H7 (cell line): ENCODE measurements around the gene SPOCK1. TPM values are rescaled to one million over a fixed set of nuclear protein-coding genes. Genes with fewer than 3 reads are reported as not detected.

Source experiments
- DNase-seq: peaks from one replicate; pipeline ENCODE4 v3.0.0; 2012
- H3K27me3 ChIP-seq: 2 replicates; pipeline ENCODE4 v1.6.0; 2011; ENCODE audit warnings: mild to moderate bottlenecking, low read length; ENCODE audit not compliant: control insufficient read depth, insufficient read depth
- H3K36me3 ChIP-seq: replicated peaks from 2 replicates; pipeline ENCODE4 v1.5.1; 2011; ENCODE audit warnings: low read length; ENCODE audit not compliant: control insufficient read depth, insufficient read depth
- H3K4me3 ChIP-seq: 2 replicates; pipeline ENCODE4 v1.5.1; 2011; ENCODE audit warnings: low read depth, mild to moderate bottlenecking, control low read depth, low read length, moderate library complexity; ENCODE audit not compliant: insufficient read depth
- total RNA-seq: library from RNA; depleted of rRNA; stranded (reverse); fragments of >200 nt; shearing (Covaris generic); gene quantifications from 2 replicates; pipeline ENCODE4 v1.2.3, GENCODE V29; 2014

The SPOCK1 gene
- total RNA-seq, 1 experiment from 2014 or later, result 1.4 TPM

- Histone ChIP-seq H3K36me3 (no peaks in the 10 kb centered on the region), H3K4me3 (no peak overlapping the region), H3K27me3 (no peaks in the 10 kb centered on the region)
- DNase-seq, result peak; percentile 43
These were observed 462.5 kb downstream of the SPOCK1 start for GRCh38 chr5:137036640-137037039.

GRCh38 chr5:137035480-137035878 is 463.6 kb downstream of the SPOCK1 start:
- Histone ChIP-seq H3K36me3 (no peaks in the 10 kb centered on the region), H3K4me3 (no peak overlapping the region), H3K27me3 (no peaks in the 10 kb centered on the region)
- DNase-seq, result no peak

- DNase-seq, result no peak
- no peaks in the 10 kb centered on the region for H3K36me3 ChIP-seq
- no peak overlapping the region for H3K4me3 ChIP-seq
These were observed 464.2 kb downstream of the SPOCK1 start for GRCh38 chr5:137034764-137035479.

DNA sequence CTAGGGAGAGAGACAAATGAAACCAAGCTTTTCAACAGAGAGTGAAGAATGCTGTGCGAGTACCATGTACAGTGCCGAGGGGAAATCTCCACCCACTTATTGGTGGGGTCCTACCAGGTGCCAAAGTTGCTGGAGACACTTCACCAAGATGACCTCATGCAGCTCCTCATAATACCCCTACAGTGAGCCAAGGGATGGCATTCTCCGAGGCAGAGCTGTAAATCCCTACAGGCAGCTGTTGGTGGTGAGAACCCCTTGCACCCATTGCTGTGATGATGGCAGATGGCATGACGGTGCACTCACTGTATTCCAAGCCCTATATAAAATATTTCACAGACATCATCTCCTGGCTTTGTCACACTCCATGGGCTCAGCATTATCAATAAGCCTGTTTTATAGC is 464.9 kb downstream of the SPOCK1 start:
- no peaks in the 10 kb centered on the region for H3K36me3 ChIP-seq
- no peak overlapping the region for H3K4me3 ChIP-seq
- no peak for DNase-seq
- H3K27me3 ChIP-seq, result no peaks in the 10 kb centered on the region

More at GRCh38 chr5:137034764-137035479, 464.2 kb downstream of the SPOCK1 start:
- H3K27me3 ChIP-seq, result no peaks in the 10 kb centered on the region

GRCh38 chr5:137032929-137033328 is 466.2 kb downstream of the SPOCK1 start:
- no peaks in the 10 kb centered on the region for H3K27me3 ChIP-seq
- DNase-seq, result no peak
- H3K36me3 ChIP-seq, result no peaks in the 10 kb centered on the region
- no peak overlapping the region for H3K4me3 ChIP-seq

DNA sequence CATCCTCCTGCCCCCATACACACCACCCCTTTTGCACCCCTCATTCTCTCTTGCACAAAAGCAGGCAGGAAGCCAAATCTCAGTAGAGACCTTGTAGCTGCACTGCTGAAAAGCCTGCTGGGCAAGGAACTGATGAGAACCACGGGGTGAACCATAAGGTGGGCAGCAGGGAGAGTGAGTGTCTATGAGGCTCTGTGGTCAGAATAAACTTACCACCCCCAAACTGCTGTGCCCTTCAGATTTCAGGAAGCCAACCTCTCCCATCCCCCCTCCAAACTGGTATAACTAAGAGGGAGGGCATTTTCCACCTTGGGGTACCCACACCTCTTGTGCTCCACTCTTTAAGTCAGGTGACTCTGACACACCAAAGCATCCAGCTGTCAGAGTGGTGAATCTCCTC is 471.4 kb downstream of the SPOCK1 start:
- no peak for DNase-seq
- H3K36me3 ChIP-seq, result no peaks in the 10 kb centered on the region
- no peaks in the 10 kb centered on the region for H3K27me3 ChIP-seq
- H3K4me3 ChIP-seq, result no peak overlapping the region

DNA sequence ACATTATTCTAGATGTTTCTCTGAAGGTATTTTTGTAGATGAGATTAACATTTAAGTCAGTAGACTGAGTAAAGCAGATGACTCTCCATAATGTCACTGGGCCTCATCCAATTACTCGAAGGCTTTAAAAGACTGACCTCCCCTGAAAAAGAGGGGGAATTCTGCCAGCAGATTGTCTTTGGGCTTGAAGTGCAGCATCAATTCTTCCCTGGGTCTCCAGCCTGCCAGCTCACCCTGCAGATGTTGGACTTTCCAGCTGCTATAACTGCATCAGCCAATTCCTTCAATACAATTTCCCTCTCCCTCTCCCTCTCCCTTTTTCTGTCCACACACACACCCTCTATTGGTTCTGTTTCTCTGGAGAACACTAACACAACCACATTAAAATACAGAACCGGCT is 472.8 kb downstream of the SPOCK1 start:
- no peak overlapping the region for H3K4me3 ChIP-seq
- no peak for DNase-seq
- H3K27me3 ChIP-seq, result no peaks in the 10 kb centered on the region
- H3K36me3 ChIP-seq, result no peaks in the 10 kb centered on the region

DNA sequence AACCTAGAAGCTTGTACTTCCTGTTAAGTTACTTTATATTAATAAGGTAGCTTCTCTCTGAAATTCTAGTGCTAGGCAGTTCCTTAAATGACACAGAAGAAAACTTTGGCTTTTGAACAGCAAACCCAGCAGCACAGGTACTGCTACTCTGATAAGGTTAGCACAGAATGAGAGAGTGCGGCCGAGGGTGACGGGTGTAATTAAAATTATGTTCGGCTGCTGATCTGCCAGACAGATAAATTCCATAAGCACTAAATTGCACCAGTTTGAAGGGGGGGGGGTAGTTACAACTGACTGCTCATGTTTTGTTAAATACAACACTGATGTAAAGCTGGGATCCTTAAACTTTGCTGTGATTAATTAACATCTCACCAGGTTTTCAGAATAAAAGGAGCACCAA is 475.1 kb downstream of the SPOCK1 start:
- H3K4me3 ChIP-seq, result no peak overlapping the region
- DNase-seq, result no peak
- H3K36me3 ChIP-seq, result no peaks in the 10 kb centered on the region
- H3K27me3 ChIP-seq, result no peaks in the 10 kb centered on the region

DNA sequence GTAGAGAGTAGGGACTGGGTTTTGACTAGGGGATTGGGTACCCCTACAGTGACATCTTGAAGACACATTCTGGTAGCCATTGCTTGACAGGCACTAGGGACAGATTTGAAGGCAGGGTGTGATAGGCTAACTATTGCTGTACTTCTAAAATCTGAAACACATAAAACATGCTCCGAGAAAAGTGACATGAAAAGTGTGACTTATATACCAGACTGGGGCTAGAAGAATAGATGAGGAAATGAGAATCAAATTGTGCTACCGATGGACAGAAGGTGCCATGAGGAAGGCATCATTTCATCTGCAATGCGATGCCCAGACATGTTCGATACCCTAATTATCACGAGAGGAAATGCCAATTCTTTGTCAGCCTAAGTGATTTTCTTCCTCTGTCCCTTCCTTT is 475.8 kb downstream of the SPOCK1 start:
- H3K27me3 ChIP-seq, result no peaks in the 10 kb centered on the region
- no peak overlapping the region for H3K4me3 ChIP-seq
- no peak for DNase-seq
- no peaks in the 10 kb centered on the region for H3K36me3 ChIP-seq

- no peak for DNase-seq
- Histone ChIP-seq H3K36me3 (no peaks in the 10 kb centered on the region), H3K4me3 (no peak overlapping the region), H3K27me3 (no peaks in the 10 kb centered on the region)
These were observed 476.4 kb downstream of the SPOCK1 start for GRCh38 chr5:137022725-137023124.

DNA sequence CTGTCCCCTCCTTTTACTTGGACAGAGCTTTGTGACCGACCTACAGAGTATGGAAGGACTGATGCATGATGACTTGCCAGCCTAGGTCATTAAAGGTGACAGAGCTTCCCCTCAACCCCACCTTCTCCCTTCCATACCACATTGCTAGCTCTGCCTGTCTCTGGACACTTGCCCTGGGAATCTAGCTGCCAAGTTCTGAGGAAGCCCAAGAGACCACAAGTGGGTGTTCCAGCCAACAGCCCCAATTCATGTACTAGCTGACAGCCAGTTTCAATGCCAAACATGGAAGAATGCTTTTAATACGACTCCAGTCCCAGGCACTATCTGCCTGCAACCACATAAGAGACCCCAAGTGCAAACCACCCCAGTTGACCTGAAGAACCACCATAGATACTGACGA is 477.1 kb downstream of the SPOCK1 start:
- DNase-seq, result no peak

GRCh38 chr5:137019229-137019628 is 479.9 kb downstream of the SPOCK1 start:
- no peak for DNase-seq
- Histone ChIP-seq H3K27me3 (no peaks in the 10 kb centered on the region), H3K36me3 (no peaks in the 10 kb centered on the region), H3K4me3 (no peak overlapping the region)

More for the DNA sequence above, 477.1 kb downstream of the SPOCK1 start:
- H3K27me3 ChIP-seq, result no peaks in the 10 kb centered on the region
- no peaks in the 10 kb centered on the region for H3K36me3 ChIP-seq
- H3K4me3 ChIP-seq, result no peak overlapping the region

- Histone ChIP-seq H3K27me3 (no peaks in the 10 kb centered on the region), H3K36me3 (no peaks in the 10 kb centered on the region), H3K4me3 (no peak overlapping the region)
- DNase-seq, result no peak
These were observed 482.3 kb downstream of the SPOCK1 start for GRCh38 chr5:137016783-137017324.

DNA sequence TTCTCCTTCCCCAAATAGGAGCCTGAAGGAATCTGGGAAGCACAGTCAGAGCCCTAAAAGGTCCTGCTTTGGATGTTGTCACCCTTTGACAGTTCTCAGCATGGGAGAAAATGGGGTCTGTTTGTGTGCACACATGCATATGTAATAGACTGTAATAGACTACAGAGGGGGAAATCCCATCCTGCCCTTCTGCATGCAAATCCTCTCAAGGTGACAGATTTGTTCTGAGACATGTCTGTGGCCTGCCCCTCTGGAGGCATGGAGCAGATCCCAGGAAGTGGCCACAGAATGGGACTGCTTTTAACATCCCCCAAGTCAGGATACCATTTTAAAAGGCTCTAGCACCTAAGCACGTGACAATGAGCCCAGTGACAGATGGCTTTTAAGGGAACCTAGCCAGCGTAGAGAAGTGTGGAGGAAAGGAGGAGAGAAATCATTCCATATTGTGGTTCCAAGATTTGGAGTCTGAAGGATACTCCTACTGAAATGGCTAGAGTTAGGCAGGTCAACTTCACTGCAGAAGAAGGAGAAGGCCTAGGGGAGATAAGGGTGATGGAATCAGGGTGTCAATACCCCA is 483.5 kb downstream of the SPOCK1 start:
- H3K27me3 ChIP-seq, result no peaks in the 10 kb centered on the region
- H3K4me3 ChIP-seq, result no peak overlapping the region
- no peaks in the 10 kb centered on the region for H3K36me3 ChIP-seq
- DNase-seq, result no peak

- no peak overlapping the region for H3K4me3 ChIP-seq
- DNase-seq, result no peak
- no peaks in the 10 kb centered on the region for H3K27me3 ChIP-seq
- H3K36me3 ChIP-seq, result no peaks in the 10 kb centered on the region
These were observed 484.4 kb downstream of the SPOCK1 start for GRCh38 chr5:137014731-137015130.
